Measurements from ENCODE around the gene PEPD.

PEPD gene

DNA sequence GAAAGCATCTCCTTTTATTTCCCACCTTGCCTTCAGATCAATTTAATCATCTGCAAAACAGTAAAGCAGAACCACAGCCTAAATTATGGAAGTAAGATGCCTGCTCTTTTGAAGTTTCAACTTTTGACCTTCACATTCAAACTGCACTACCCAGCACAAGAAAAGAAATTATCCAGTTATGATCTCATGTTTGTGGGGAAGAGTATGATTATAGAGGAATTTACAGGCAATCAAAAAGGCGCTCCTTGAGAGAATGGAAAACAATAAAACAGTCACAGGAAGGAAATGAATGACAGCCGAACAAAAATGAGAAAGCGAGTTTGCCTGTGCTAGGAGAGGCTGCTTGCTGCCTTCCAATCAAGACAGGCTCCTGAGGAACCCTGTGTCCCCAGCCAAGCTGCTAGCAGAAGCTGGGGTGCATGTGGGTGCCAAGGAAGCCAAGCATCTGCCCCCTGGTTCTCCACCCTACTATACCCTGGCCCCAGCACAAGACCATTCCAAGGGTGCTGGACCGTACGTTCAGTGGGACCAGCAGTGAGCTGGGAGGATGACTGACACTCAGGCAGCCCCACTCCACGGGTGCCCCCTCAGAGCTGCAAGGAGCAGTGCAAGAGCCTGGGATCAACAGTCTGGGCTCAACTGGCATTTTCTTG lies 47.8 kb downstream of the PEPD start:
- no peak overlapping the region for H3K18ac ChIP-seq (ENCODE audit: low read length)
- peaks cover 5 to 13% of the 10 kb centered on the region in 2 donors for H3K36me3 ChIP-seq (replicated peaks in 1 of 2; ENCODE audit: control insufficient read depth in 2 of 2, insufficient read depth in 2 of 2, low read length in 2 of 2)
- H3K4ac ChIP-seq (ENCODE audit: low read length): no peak overlapping the region
- H3K9me3 ChIP-seq (replicated peaks in 1 of 2; ENCODE audit: control insufficient read depth in 2 of 2, insufficient read depth in 1 of 2, low read depth in 1 of 2, low read length in 2 of 2): peaks cover 0 to 6% of the 10 kb centered on the region in 2 donors
- H2BK5ac ChIP-seq (ENCODE audit: low read length): no peak overlapping the region
- H3K4me2 ChIP-seq (ENCODE audit: insufficient read depth, low read length, poor library complexity, severe bottlenecking): no peak overlapping the region
- no peak overlapping the region for H2AK5ac ChIP-seq (ENCODE audit: low read depth, low read length)
- H3K27ac ChIP-seq (replicated peaks; ENCODE audit: low read length): no peak overlapping the region
- no peak overlapping the region for H2AFZ ChIP-seq (ENCODE audit: low read length)
- H2BK12ac ChIP-seq (ENCODE audit: low read length): no peak overlapping the region
- no peak overlapping the region for H3K9ac ChIP-seq (ENCODE audit: low read depth, low read length, poor library complexity)
- H3K79me1 ChIP-seq (ENCODE audit: low read depth, low read length): no peaks in the 10 kb centered on the region
- H2BK15ac ChIP-seq (ENCODE audit: low read length): no peak overlapping the region
- no peak overlapping the region for H3K14ac ChIP-seq (ENCODE audit: low read length)
- H4K8ac ChIP-seq (ENCODE audit: low read depth, low read length): no peak overlapping the region
- WGBS, 2 donors (ENCODE audit: extremely low coverage in 2 of 2, insufficient read length in 2 of 2, insufficient replicate concordance in 1 of 2): no CpG with 5 or more reads among the region's 6 CpGs
- H3K4me1 ChIP-seq (ENCODE audit: control insufficient read depth in 2 of 2, insufficient read depth in 1 of 2, low read depth in 1 of 2, low read length in 2 of 2): peaks cover 4 to 11% of the 10 kb centered on the region in 2 donors
- no peak overlapping the region for H3K23ac ChIP-seq (ENCODE audit: low read depth, low read length, poor library complexity)
- no peak overlapping the region for H3K4me3 ChIP-seq (ENCODE audit: low read length in 2 of 2)
- H4K91ac ChIP-seq (ENCODE audit: low read depth, low read length, poor library complexity): no peak overlapping the region
- no peaks in the 10 kb centered on the region for H3K27me3 ChIP-seq (ENCODE audit: control insufficient read depth in 3 of 3, insufficient read depth in 3 of 3, low read depth in 1 of 3, low read length in 3 of 3)
- H2BK120ac ChIP-seq (ENCODE audit: low read depth, low read length): no peak overlapping the region
- no peak for DNase-seq (ENCODE audit: low spot score)

DNA sequence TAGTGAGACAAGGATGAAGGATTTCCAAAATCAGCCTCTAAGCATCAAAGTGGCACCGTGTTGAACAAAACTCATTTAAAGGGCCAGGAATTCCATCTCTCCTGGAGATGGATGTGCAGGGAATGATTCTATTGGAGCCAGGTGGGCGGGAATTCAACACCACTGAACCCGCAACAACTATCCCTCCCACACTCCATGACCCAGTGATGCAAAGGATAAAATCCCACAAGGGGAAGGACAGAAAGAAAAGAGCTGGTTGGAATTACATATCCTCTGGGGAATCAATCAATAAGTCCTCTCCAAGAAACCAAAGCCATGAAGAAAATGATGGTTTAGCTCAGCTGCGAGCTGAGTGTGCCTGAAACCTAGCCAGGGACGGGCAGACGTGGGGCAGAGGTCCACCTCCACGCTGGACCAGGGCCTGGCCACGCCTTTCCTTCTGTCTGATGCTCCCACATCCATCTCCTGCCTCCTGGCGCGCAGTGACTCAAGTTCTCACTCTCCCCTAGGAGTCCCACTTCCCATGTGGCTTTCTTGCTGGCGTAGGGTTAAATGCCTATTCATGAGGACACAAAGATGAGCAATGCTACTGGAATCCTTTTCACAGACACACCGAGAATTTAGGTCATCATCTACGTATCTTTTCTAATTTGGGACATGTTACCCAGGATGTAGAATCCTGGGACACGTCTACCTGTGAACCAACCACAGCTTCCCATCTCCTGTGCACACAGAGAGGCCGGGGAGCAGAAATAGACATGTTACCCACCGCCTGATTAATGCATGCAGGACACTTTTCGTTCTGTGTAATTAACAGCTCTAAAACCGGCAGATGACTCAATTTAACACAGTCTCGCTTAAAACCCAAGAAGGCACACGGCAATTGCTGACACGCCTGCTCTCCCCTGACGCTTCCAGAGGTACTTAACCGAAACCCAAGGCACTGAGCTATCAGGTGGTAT lies 48.6 kb downstream of the PEPD start:
- Histone ChIP-seq H2BK5ac (ENCODE audit: low read length) (no peak overlapping the region), H2BK15ac (ENCODE audit: low read length) (no peak overlapping the region), H2AFZ (ENCODE audit: low read length) (no peak overlapping the region), H3K4ac (ENCODE audit: low read length) (no peak overlapping the region), H3K23ac (ENCODE audit: low read depth, low read length, poor library complexity) (no peak overlapping the region), H3K4me2 (ENCODE audit: insufficient read depth, low read length, poor library complexity, severe bottlenecking) (no peak overlapping the region), H3K79me1 (ENCODE audit: low read depth, low read length) (no peaks in the 10 kb centered on the region), H3K4me3 (ENCODE audit: low read length in 2 of 2) (no peak overlapping the region), H2AK5ac (ENCODE audit: low read depth, low read length) (no peak overlapping the region), H3K4me1 (ENCODE audit: control insufficient read depth in 2 of 2, insufficient read depth in 1 of 2, low read depth in 1 of 2, low read length in 2 of 2) (peaks cover 6 to 11% of the 10 kb centered on the region in 2 donors), H3K18ac (ENCODE audit: low read length) (no peak overlapping the region), H3K36me3 (replicated peaks in 1 of 2; ENCODE audit: control insufficient read depth in 2 of 2, insufficient read depth in 2 of 2, low read length in 2 of 2) (peaks cover 5 to 11% of the 10 kb centered on the region in 2 donors), H2BK120ac (ENCODE audit: low read depth, low read length) (no peak overlapping the region), H3K27me3 (ENCODE audit: control insufficient read depth in 3 of 3, insufficient read depth in 3 of 3, low read depth in 1 of 3, low read length in 3 of 3) (no peaks in the 10 kb centered on the region), H3K9me3 (replicated peaks in 1 of 2; ENCODE audit: control insufficient read depth in 2 of 2, insufficient read depth in 1 of 2, low read depth in 1 of 2, low read length in 2 of 2) (peaks cover 0 to 3% of the 10 kb centered on the region in 2 donors), H3K14ac (ENCODE audit: low read length) (no peak overlapping the region), H4K8ac (ENCODE audit: low read depth, low read length) (no peak overlapping the region), H4K91ac (ENCODE audit: low read depth, low read length, poor library complexity) (no peak overlapping the region), H3K27ac (replicated peaks; ENCODE audit: low read length) (no peak overlapping the region), H2BK12ac (ENCODE audit: low read length) (no peak overlapping the region), H3K9ac (ENCODE audit: low read depth, low read length, poor library complexity) (no peak overlapping the region)
- WGBS, 2 donors (ENCODE audit: extremely low coverage in 2 of 2, insufficient read length in 2 of 2, insufficient replicate concordance in 1 of 2): no CpG with 5 or more reads among the region's 23 CpGs
- no peak for DNase-seq (ENCODE audit: low spot score)

DNA sequence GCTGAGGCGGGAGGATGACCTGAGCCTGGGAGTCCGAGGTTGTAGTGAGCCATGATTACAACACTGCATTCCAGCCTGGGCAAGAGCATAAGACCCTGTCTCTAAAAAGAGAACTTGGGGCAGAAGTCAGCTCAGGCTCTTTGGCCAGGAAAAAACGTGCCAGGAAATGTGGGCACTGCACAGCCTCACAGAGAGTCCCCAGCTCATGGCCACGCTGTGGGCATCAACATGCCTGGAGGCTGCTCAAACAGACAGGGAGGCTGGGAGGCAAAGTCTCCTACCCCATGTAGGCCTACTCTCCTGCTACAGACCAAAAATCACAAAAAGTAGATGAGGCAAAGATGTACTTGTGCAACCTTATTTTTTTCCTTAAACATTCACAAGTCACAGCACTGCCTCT lies 49.4 kb downstream of the PEPD start:
- no peak for DNase-seq (ENCODE audit: low spot score)
- Histone ChIP-seq H3K23ac (ENCODE audit: low read depth, low read length, poor library complexity) (no peak overlapping the region), H3K4ac (ENCODE audit: low read length) (no peak overlapping the region), H2BK15ac (ENCODE audit: low read length) (no peak overlapping the region), H4K8ac (ENCODE audit: low read depth, low read length) (no peak overlapping the region), H2AK5ac (ENCODE audit: low read depth, low read length) (no peak overlapping the region), H2BK12ac (ENCODE audit: low read length) (no peak overlapping the region), H3K27me3 (ENCODE audit: control insufficient read depth in 3 of 3, insufficient read depth in 3 of 3, low read depth in 1 of 3, low read length in 3 of 3) (no peaks in the 10 kb centered on the region), H3K14ac (ENCODE audit: low read length) (no peak overlapping the region), H4K91ac (ENCODE audit: low read depth, low read length, poor library complexity) (no peak overlapping the region), H3K36me3 (replicated peaks in 1 of 2; ENCODE audit: control insufficient read depth in 2 of 2, insufficient read depth in 2 of 2, low read length in 2 of 2) (peaks cover 4% of the 10 kb centered on the region in 2 donors), H3K9ac (ENCODE audit: low read depth, low read length, poor library complexity) (no peak overlapping the region), H3K79me1 (ENCODE audit: low read depth, low read length) (no peaks in the 10 kb centered on the region), H2BK120ac (ENCODE audit: low read depth, low read length) (no peak overlapping the region), H3K18ac (ENCODE audit: low read length) (no peak overlapping the region), H3K27ac (replicated peaks; ENCODE audit: low read length) (no peak overlapping the region), H3K4me1 (ENCODE audit: control insufficient read depth in 2 of 2, insufficient read depth in 1 of 2, low read depth in 1 of 2, low read length in 2 of 2) (peaks cover 6 to 11% of the 10 kb centered on the region in 2 donors), H3K9me3 (replicated peaks in 1 of 2; ENCODE audit: control insufficient read depth in 2 of 2, insufficient read depth in 1 of 2, low read depth in 1 of 2, low read length in 2 of 2) (no peaks in the 10 kb centered on the region), H2AFZ (ENCODE audit: low read length) (no peak overlapping the region), H2BK5ac (ENCODE audit: low read length) (no peak overlapping the region), H3K4me3 (ENCODE audit: low read length in 2 of 2) (no peak overlapping the region), H3K4me2 (ENCODE audit: insufficient read depth, low read length, poor library complexity, severe bottlenecking) (no peak overlapping the region)
- no CpG with 5 or more reads among the region's 4 CpGs for WGBS, 2 donors (ENCODE audit: extremely low coverage in 2 of 2, insufficient read length in 2 of 2, insufficient replicate concordance in 1 of 2)

All from neuronal stem cell (in vitro differentiated cells).